ENCODE results near the gene PTPRM.

The PTPRM gene

GRCh38 chr18:8091035-8091434 lies 523.9 kb downstream of the PTPRM start:
- Mint-ChIP-seq H3K4me3 (no peak overlapping the region), H3K4me1 (no peaks in the 10 kb centered on the region), H3K36me3 (no peaks in the 10 kb centered on the region), H3K9me3 (no peaks in the 10 kb centered on the region), H3K27me3 (no peaks in the 10 kb centered on the region), H3K27ac (no peak overlapping the region)
- ATAC-seq (replicated peaks): no peak
- no peak for DNase-seq

DNA sequence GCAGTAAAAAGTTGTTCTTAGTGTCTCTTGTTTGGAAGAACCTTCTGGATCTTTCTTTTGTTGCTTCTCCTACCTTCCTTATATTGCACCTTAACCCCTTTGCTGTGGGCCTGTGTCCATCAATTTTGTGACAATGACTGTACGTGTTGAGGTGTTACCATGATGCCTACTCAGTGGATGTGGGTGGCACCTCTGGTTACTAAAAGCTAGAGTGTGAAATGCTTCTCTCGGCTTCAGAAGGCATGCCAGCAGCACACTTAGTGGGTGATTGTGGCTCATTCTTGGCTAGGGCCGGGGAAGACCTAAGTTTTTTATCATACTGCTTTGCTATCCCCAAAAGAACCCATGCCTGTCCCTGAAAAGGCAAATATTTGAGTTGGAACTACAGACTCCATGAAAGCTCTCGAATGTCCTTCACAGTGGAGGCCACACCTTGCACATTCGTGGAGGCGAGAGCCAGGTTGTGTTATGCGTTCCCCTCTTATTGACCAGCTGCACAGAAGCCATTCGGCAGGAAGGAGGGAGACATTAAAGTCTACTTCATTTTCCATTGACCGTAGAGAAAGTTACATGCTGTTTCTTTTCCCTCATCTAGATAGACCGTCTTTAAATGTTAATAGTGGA lies 528.9 kb downstream of the PTPRM start:
- Mint-ChIP-seq H3K36me3 (no peaks in the 10 kb centered on the region), H3K27ac (no peak overlapping the region), H3K9me3 (no peaks in the 10 kb centered on the region), H3K4me3 (no peak overlapping the region), H3K4me1 (no peaks in the 10 kb centered on the region), H3K27me3 (no peaks in the 10 kb centered on the region)
- no peak for DNase-seq
- no peak for ATAC-seq (replicated peaks)

DNA sequence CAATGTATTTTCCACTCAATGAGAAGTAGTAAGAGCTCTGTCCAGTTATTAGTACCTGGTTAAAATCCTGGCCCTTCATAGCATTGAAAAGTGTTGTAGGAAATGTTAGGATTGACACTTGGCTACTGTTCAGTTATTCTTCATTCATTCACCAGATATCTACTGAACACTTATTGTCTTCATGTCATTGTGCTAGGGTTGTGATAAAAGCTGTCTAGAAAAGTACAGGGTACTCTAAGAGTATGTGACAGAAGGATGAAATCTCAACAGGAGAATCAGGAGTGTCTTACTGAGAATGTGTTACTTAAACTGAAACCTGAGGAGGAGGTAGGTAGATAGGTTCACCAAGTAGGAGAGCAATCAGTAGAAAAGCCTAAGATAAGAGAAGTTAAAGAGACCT lies 530.3 kb downstream of the PTPRM start:
- no peak overlapping the region for H3K4me3 Mint-ChIP-seq
- H3K27ac Mint-ChIP-seq: no peak overlapping the region
- no peak for ATAC-seq (replicated peaks)

DNA sequence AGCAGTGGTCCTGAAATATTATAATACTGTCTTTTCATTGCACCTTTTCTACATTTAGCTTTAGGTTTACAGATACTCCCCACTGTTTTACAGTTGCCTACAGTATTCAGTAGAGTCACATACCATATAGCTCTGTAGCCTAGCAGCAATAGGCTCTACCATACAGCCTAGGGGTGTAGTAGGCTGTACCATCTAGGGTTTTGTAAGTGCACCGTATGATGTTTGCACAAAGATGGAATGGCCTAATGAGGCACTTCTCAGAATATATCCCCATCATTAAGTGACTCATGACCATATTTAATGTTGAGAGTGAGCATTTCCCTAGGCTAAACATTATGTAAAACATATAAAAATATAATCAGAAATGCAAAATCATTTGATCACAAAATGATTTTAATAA lies 530.8 kb downstream of the PTPRM start:
- Mint-ChIP-seq H3K27ac (no peak overlapping the region), H3K9me3 (peaks cover 3 to 6% of the 10 kb centered on the region in 2 donors), H3K27me3 (no peaks in the 10 kb centered on the region), H3K4me3 (no peak overlapping the region), H3K36me3 (no peaks in the 10 kb centered on the region), H3K4me1 (no peaks in the 10 kb centered on the region)
- no peak for ATAC-seq (replicated peaks)
- no peak for DNase-seq

More for the DNA sequence above, 530.3 kb downstream of the PTPRM start:
- no peaks in the 10 kb centered on the region for H3K27me3 Mint-ChIP-seq
- no peaks in the 10 kb centered on the region for H3K4me1 Mint-ChIP-seq
- no peak for DNase-seq
- peaks cover under 1% of the 10 kb centered on the region in 2 donors for H3K9me3 Mint-ChIP-seq
- H3K36me3 Mint-ChIP-seq: no peaks in the 10 kb centered on the region

- Mint-ChIP-seq H3K36me3 (no peaks in the 10 kb centered on the region), H3K4me3 (no peak overlapping the region), H3K4me1 (no peaks in the 10 kb centered on the region), H3K27me3 (no peaks in the 10 kb centered on the region), H3K27ac (no peak overlapping the region), H3K9me3 (peaks cover 3 to 9% of the 10 kb centered on the region in 2 donors)
- DNase-seq (no peak), ATAC-seq (replicated peaks) (no peak)
Measured at GRCh38 chr18:8106603-8107002, 539.5 kb downstream of the PTPRM start.

DNA sequence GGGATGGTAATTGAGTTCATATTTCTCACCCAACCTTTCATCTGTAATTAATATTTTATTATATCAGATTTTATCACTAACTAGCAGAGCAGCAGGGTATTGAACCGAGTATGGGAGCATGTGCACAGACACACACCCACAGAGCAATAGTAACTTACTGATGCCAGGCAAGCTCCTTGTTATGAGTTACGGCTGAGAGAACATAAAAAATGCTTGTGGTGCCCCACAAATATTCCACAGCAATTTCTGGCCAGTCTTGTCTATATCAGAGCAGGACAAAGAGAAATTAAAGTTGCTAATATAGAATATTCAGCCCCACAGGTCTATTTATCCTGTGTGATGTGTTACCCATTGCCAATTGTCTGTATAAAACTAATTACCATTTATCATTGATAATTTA lies 540.3 kb downstream of the PTPRM start:
- H3K9me3 Mint-ChIP-seq: peaks cover 2 to 8% of the 10 kb centered on the region in 2 donors
- DNase-seq: no peak
- no peaks in the 10 kb centered on the region for H3K36me3 Mint-ChIP-seq
- no peak overlapping the region for H3K4me3 Mint-ChIP-seq
- no peak overlapping the region for H3K27ac Mint-ChIP-seq
- ATAC-seq (replicated peaks): no peak
- H3K4me1 Mint-ChIP-seq: no peaks in the 10 kb centered on the region
- H3K27me3 Mint-ChIP-seq: no peaks in the 10 kb centered on the region

GRCh38 chr18:8114480-8114879 lies 547.4 kb downstream of the PTPRM start:
- Mint-ChIP-seq H3K4me1 (no peaks in the 10 kb centered on the region), H3K36me3 (no peaks in the 10 kb centered on the region), H3K9me3 (no peaks in the 10 kb centered on the region), H3K27me3 (no peaks in the 10 kb centered on the region), H3K27ac (no peak overlapping the region), H3K4me3 (no peak overlapping the region)
- DNase-seq: no peak
- ATAC-seq (replicated peaks): no peak

GRCh38 chr18:8116341-8117005 lies 549.4 kb downstream of the PTPRM start:
- H3K9me3 Mint-ChIP-seq: no peaks in the 10 kb centered on the region
- H3K4me1 Mint-ChIP-seq: no peaks in the 10 kb centered on the region
- DNase-seq: no peak

DNA sequence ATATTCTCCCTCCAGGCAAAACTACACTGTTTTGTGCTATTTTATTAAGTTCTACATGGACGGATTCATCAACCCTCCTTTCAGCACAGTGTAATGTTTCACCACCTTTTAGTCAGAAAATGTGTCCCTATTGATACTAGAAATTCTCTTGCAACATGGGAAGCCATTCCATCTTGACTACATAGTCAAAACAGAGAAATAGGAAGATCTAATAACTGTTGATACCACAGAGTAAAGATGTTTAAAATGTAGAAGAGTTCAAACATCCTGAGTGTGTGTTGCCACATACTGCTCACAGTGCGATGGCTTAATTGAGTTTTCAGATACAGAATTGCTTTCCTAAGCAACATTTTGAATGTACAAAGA lies 549.9 kb downstream of the PTPRM start:
- ATAC-seq (replicated peaks) (no peak), DNase-seq (no peak)
- Mint-ChIP-seq H3K4me3 (no peak overlapping the region), H3K27ac (no peak overlapping the region), H3K4me1 (no peaks in the 10 kb centered on the region), H3K36me3 (no peaks in the 10 kb centered on the region), H3K27me3 (no peaks in the 10 kb centered on the region), H3K9me3 (no peaks in the 10 kb centered on the region)

More at GRCh38 chr18:8116341-8117005, 549.4 kb downstream of the PTPRM start:
- Mint-ChIP-seq H3K27me3 (no peaks in the 10 kb centered on the region), H3K27ac (no peak overlapping the region), H3K36me3 (no peaks in the 10 kb centered on the region), H3K4me3 (no peak overlapping the region)
- no peak for ATAC-seq (replicated peaks)

- Mint-ChIP-seq H3K4me3 (no peak overlapping the region), H3K27ac (no peak overlapping the region), H3K36me3 (no peaks in the 10 kb centered on the region)
Measured at GRCh38 chr18:8121101-8121500, 554.0 kb downstream of the PTPRM start.

GRCh38 chr18:8121942-8122480 lies 554.9 kb downstream of the PTPRM start:
- Mint-ChIP-seq H3K36me3 (no peaks in the 10 kb centered on the region), H3K4me3 (no peak overlapping the region), H3K9me3 (no peaks in the 10 kb centered on the region), H3K4me1 (no peaks in the 10 kb centered on the region), H3K27me3 (no peaks in the 10 kb centered on the region), H3K27ac (no peak overlapping the region)
- ATAC-seq (replicated peaks): no peak
- no peak for DNase-seq

More at GRCh38 chr18:8121101-8121500, 554.0 kb downstream of the PTPRM start:
- no peaks in the 10 kb centered on the region for H3K9me3 Mint-ChIP-seq
- DNase-seq (no peak), ATAC-seq (replicated peaks) (no peak)
- no peaks in the 10 kb centered on the region for H3K27me3 Mint-ChIP-seq
- H3K4me1 Mint-ChIP-seq: no peaks in the 10 kb centered on the region

GRCh38 chr18:8124232-8125146 lies 557.4 kb downstream of the PTPRM start:
- no peak for DNase-seq
- Mint-ChIP-seq H3K9me3 (no peaks in the 10 kb centered on the region), H3K4me3 (no peak overlapping the region), H3K4me1 (no peaks in the 10 kb centered on the region), H3K36me3 (no peaks in the 10 kb centered on the region), H3K27me3 (no peaks in the 10 kb centered on the region), H3K27ac (no peak overlapping the region)
- ATAC-seq (replicated peaks): no peak

- no peak overlapping the region for H3K27ac Mint-ChIP-seq
- H3K36me3 Mint-ChIP-seq: no peaks in the 10 kb centered on the region
- ATAC-seq (replicated peaks) (no peak), DNase-seq (no peak)
- H3K4me3 Mint-ChIP-seq: no peak overlapping the region
- no peaks in the 10 kb centered on the region for H3K4me1 Mint-ChIP-seq
- no peaks in the 10 kb centered on the region for H3K27me3 Mint-ChIP-seq
- no peaks in the 10 kb centered on the region for H3K9me3 Mint-ChIP-seq
Measured at GRCh38 chr18:8130096-8130495, 563.0 kb downstream of the PTPRM start.

- Mint-ChIP-seq H3K4me3 (no peak overlapping the region), H3K36me3 (no peaks in the 10 kb centered on the region), H3K9me3 (no peaks in the 10 kb centered on the region), H3K27me3 (peaks cover 0 to 4% of the 10 kb centered on the region in 2 donors), H3K4me1 (no peaks in the 10 kb centered on the region), H3K27ac (no peak overlapping the region)
- no peak for DNase-seq
- ATAC-seq (replicated peaks): no peak
Measured at GRCh38 chr18:8133032-8133431, 565.9 kb downstream of the PTPRM start.
